ENCODE measurements around the gene PALM2AKAP2. TPM values are rescaled to one million over a fixed set of nuclear protein-coding genes. Genes with fewer than 3 reads are reported as not detected.

PALM2AKAP2 gene
- not detected in 2 replicates for polyA plus RNA-seq (2014; cell fraction: cytosol; rRNA removed)
- polyA plus RNA-seq (2014; cell fraction: nucleus; rRNA removed): not detected in 2 replicates

GRCh38 chr9:109779711-109780452, at the start of gene PALM2AKAP2:
Gene PALM2AKAP2 (plus strand): TSS chr9:109780198. CDS start chr9:109780489, 291 bp downstream.
- no peak for DNase-seq (ENCODE audit: low spot score)

GRCh38 chr9:109730228-109730627, 49.8 kb upstream of the PALM2AKAP2 start:
- DNase-seq (ENCODE audit: low spot score): no peak

GRCh38 chr9:109733690-109734089, 46.3 kb upstream of the PALM2AKAP2 start:
- no peak for DNase-seq (ENCODE audit: low spot score)

GRCh38 chr9:109734814-109735213, 45.2 kb upstream of the PALM2AKAP2 start:
- DNase-seq (ENCODE audit: low spot score): no peak

GRCh38 chr9:109735801-109736200, 44.2 kb upstream of the PALM2AKAP2 start:
- no peak for DNase-seq (ENCODE audit: low spot score)

- no peak for DNase-seq (ENCODE audit: low spot score)
These were observed 42.7 kb upstream of the PALM2AKAP2 start for GRCh38 chr9:109737295-109737694.

- no peak for DNase-seq (ENCODE audit: low spot score)
These were observed 40.2 kb upstream of the PALM2AKAP2 start for GRCh38 chr9:109739760-109740159.

- no peak for DNase-seq (ENCODE audit: low spot score)
These were observed 37.1 kb upstream of the PALM2AKAP2 start for GRCh38 chr9:109742776-109743348.

- no peak for DNase-seq (ENCODE audit: low spot score)
These were observed 36.3 kb upstream of the PALM2AKAP2 start for GRCh38 chr9:109743696-109744095.

- no peak for DNase-seq (ENCODE audit: low spot score)
These were observed 34.4 kb upstream of the PALM2AKAP2 start for GRCh38 chr9:109745335-109746283.

GRCh38 chr9:109751253-109751652, 28.7 kb upstream of the PALM2AKAP2 start:
- no peak for DNase-seq (ENCODE audit: low spot score)

GRCh38 chr9:109753308-109753707, 26.7 kb upstream of the PALM2AKAP2 start:
- DNase-seq (ENCODE audit: low spot score): no peak

GRCh38 chr9:109755040-109755439, 25.0 kb upstream of the PALM2AKAP2 start:
- DNase-seq (ENCODE audit: low spot score): no peak

- no peak for DNase-seq (ENCODE audit: low spot score)
These were observed 20.4 kb upstream of the PALM2AKAP2 start for GRCh38 chr9:109759589-109759988.

GRCh38 chr9:109765278-109765677, 14.7 kb upstream of the PALM2AKAP2 start:
- no peak for DNase-seq (ENCODE audit: low spot score)

- no peak for DNase-seq (ENCODE audit: low spot score)
These were observed 14.2 kb upstream of the PALM2AKAP2 start for GRCh38 chr9:109765830-109766229.

- DNase-seq (ENCODE audit: low spot score): no peak
These were observed 13.6 kb upstream of the PALM2AKAP2 start for GRCh38 chr9:109766351-109766750.

GRCh38 chr9:109767404-109767803, 12.6 kb upstream of the PALM2AKAP2 start:
- no peak for DNase-seq (ENCODE audit: low spot score)

- no peak for DNase-seq (ENCODE audit: low spot score)
These were observed 12.2 kb upstream of the PALM2AKAP2 start for GRCh38 chr9:109767814-109768213.

GRCh38 chr9:109769250-109769649, 10.7 kb upstream of the PALM2AKAP2 start:
- DNase-seq (ENCODE audit: low spot score): no peak

GRCh38 chr9:109770101-109770500, 9.9 kb upstream of the PALM2AKAP2 start:
- DNase-seq (ENCODE audit: low spot score): no peak

GRCh38 chr9:109771087-109771486, 8.9 kb upstream of the PALM2AKAP2 start:
- DNase-seq (ENCODE audit: low spot score): no peak

Data from SK-N-DZ (cell line).